Endothelial cell of umbilical vein (primary cell): ENCODE data around the gene TNIK. TPM values are rescaled to one million over a fixed set of nuclear protein-coding genes. Genes with fewer than 3 reads are reported as not detected.

Source experiments
- BruUV-seq: library from RNA; stranded (reverse); fragments of 400-500 nt; replicated peaks from 2 replicates; lab custom pipeline; 2021; lab: Mats Ljungman, UMichigan
- CTCF ChIA-PET: fragments of 300-600, 350-600 bp; sonication (Branson Sonifier 250); formaldehyde crosslinking; loops from one replicate; lab custom pipeline; 2021; ENCODE audit warnings: antibody characterized with exemption, inconsistent platforms; lab: Charles Lee
- POLR2A ChIA-PET: fragments of 300-600, 350-600 bp; sonication (Branson Sonifier 250); formaldehyde crosslinking; loops from one replicate; lab custom pipeline; 2021; ENCODE audit warnings: antibody characterized with exemption, inconsistent platforms; lab: Charles Lee
- DNase-seq: peaks from one replicate; pipeline ENCODE4 v3.0.0-alpha.2; 2011; ENCODE audit warnings: low read depth, low spot score
- FAIRE-seq: peaks from 2 replicates; lab custom pipeline; 2011; peaks lifted over from hg19 to GRCh38; lab: Jason Lieb, UNC
- H2AFZ ChIP-seq: 2 replicates; pipeline ENCODE4 v1.6.0; 2012; ENCODE audit warnings: low read depth, low read length, control low read depth, inconsistent platforms
- H3K27ac ChIP-seq: 2 replicates; pipeline ENCODE4 v1.5.1; 2011; ENCODE audit warnings: low read depth, mild to moderate bottlenecking, control low read depth, low read length, moderate library complexity; ENCODE audit not compliant: insufficient read depth
- H3K27me3 ChIP-seq, 2 experiments: 2 replicates each; pipeline versions ENCODE4 v1.6.0 to v1.6.1; 2011; ENCODE audit warnings: low read length in 2 of 2, mixed read lengths in 1 of 2; ENCODE audit not compliant: control insufficient read depth in 2 of 2, insufficient read depth in 2 of 2
- H3K36me3 ChIP-seq, 2 experiments: 2 replicates in 1 of 2; 3 replicates in 1 of 2; pipeline ENCODE4 v1.5.1; 2011; ENCODE audit warnings: low read length in 2 of 2, mild to moderate bottlenecking in 1 of 2, moderate library complexity in 1 of 2; ENCODE audit not compliant: control insufficient read depth in 2 of 2, insufficient read depth in 2 of 2; ENCODE audit errors: extremely low read depth in 1 of 2
- H3K4me1 ChIP-seq: 3 replicates; pipeline ENCODE4 v1.5.1; 2011; ENCODE audit warnings: mild to moderate bottlenecking, low read length; ENCODE audit not compliant: control insufficient read depth, insufficient read depth; ENCODE audit errors: extremely low read depth
- H3K4me2 ChIP-seq: 2 replicates; pipeline ENCODE4 v1.6.1; 2011; ENCODE audit warnings: low read length, control low read depth, mixed read lengths; ENCODE audit not compliant: insufficient read depth
- H3K4me3 ChIP-seq, 3 experiments: fragments of 200-600 bp in 1 of 3; sonication (generic), shearing (Covaris generic) in 1 of 3; replicated peaks in 1 of 3; 2 replicates each; pipeline ENCODE4 v1.5.1; 2011 to 2016; ENCODE audit warnings: control low read depth in 3 of 3, low read length in 3 of 3, mild to moderate bottlenecking in 2 of 3, inconsistent platforms in 1 of 3, low read depth in 1 of 3, moderate library complexity in 1 of 3; ENCODE audit not compliant: insufficient read depth in 1 of 3
- H3K79me2 ChIP-seq: 2 replicates; pipeline ENCODE4 v1.6.0; 2012; ENCODE audit warnings: low read length, inconsistent platforms; ENCODE audit not compliant: control insufficient read depth, insufficient read depth
- H3K9ac ChIP-seq: replicated peaks from 2 replicates; pipeline ENCODE3; 2011; ENCODE audit warnings: low read length, control low read depth; ENCODE audit not compliant: insufficient read depth; ENCODE audit errors: extremely low read depth
- H3K9me1 ChIP-seq: replicated peaks from 3 replicates; pipeline ENCODE4 v1.6.0; 2011; ENCODE audit warnings: mild to moderate bottlenecking, low read length; ENCODE audit not compliant: control insufficient read depth, insufficient read depth; ENCODE audit errors: extremely low read depth
- H3K9me3 ChIP-seq: replicated peaks from 2 replicates; pipeline ENCODE4 v1.5.1; 2012; ENCODE audit warnings: low read length, inconsistent platforms; ENCODE audit not compliant: control insufficient read depth, insufficient read depth
- H4K20me1 ChIP-seq: replicated peaks from 2 replicates; pipeline ENCODE3; 2011; ENCODE audit warnings: mild to moderate bottlenecking, low read length; ENCODE audit not compliant: control insufficient read depth, insufficient read depth; ENCODE audit errors: extremely low read depth
- CTCF ChIP-seq, 2 donors: IDR thresholded peaks; 1 replicate in 1 of 2; 2 replicates in 1 of 2; pipeline ENCODE4 v1.5.1; 2011; ENCODE audit warnings: low read length in 2 of 2, mild to moderate bottlenecking in 2 of 2, moderate library complexity in 2 of 2, control low read depth in 1 of 2, inconsistent platforms in 1 of 2, low read depth in 1 of 2; ENCODE audit not compliant: insufficient read depth in 1 of 2; ENCODE audit errors: extremely low read depth in 1 of 2
- EZH2 ChIP-seq: IDR thresholded peaks from 2 replicates; pipeline ENCODE4 v1.6.1; 2012; ENCODE audit warnings: borderline replicate concordance, low read depth, mild to moderate bottlenecking, moderate library complexity, low read length, inconsistent platforms; ENCODE audit not compliant: severe bottlenecking
- FOS ChIP-seq: IDR thresholded peaks from 2 replicates; pipeline ENCODE4 v1.6.1; 2011; ENCODE audit warnings: mild to moderate bottlenecking, low read length, moderate library complexity, borderline replicate concordance; ENCODE audit not compliant: insufficient read depth
- GATA2 ChIP-seq: IDR thresholded peaks from 2 replicates; pipeline ENCODE4 v1.7.0; 2011; ENCODE audit warnings: low read depth, mild to moderate bottlenecking, moderate library complexity, mixed read lengths, low read length; ENCODE audit not compliant: insufficient read length, insufficient read depth
- JUN ChIP-seq: IDR thresholded peaks from 2 replicates; pipeline ENCODE4 v1.6.1; 2011; ENCODE audit warnings: borderline replicate concordance, low read depth; ENCODE audit not compliant: insufficient read length, insufficient read depth
- MAX ChIP-seq: IDR thresholded peaks from 2 replicates; pipeline ENCODE4 v1.6.1; 2011; ENCODE audit not compliant: insufficient read depth, insufficient read length
- MYC ChIP-seq: IDR thresholded peaks from one replicate; pipeline ENCODE4 v1.6.1; 2011; ENCODE audit warnings: mild to moderate bottlenecking, low read depth, low read length
- POLR2A ChIP-seq: IDR thresholded peaks from 2 replicates; pipeline ENCODE4 v1.6.1; 2012; ENCODE audit warnings: low read depth, mild to moderate bottlenecking, control low read depth, low read length
- POLR2AphosphoS5 ChIP-seq: IDR thresholded peaks from 2 replicates; pipeline ENCODE4 v1.6.1; 2012; ENCODE audit warnings: low read depth, mild to moderate bottlenecking, control low read depth, low read length, moderate library complexity; ENCODE audit not compliant: insufficient read depth
- dilution Hi-C: fragments of 300-500 bp; cut with MboI; formaldehyde crosslinking; loops from one replicate; pipeline ENCODE4 v1.15.0; 2019; ENCODE audit warnings: low sequenced_read_pairs; ENCODE audit not compliant: extremely low pct_ligation_motif_present
- intact Hi-C: fragments of 100-400 bp; cut with micrococcal nuclease; formaldehyde crosslinking; loops from one replicate; pipeline ENCODE4 v1.10.0; 2022
- polyA plus RNA-seq, 4 experiments: library from polyadenylated mRNA; depleted of rRNA in 3 of 4; stranded (reverse) in 3 of 4; unstranded in 1 of 4; fragments of >200 nt; gene quantifications; 2 replicates each; pipeline versions ENCODE4 v1.2.1 to v1.2.3, GENCODE V29; 2011 to 2012; ENCODE audit warnings: missing spikeins in 1 of 4
- total RNA-seq: library from RNA; stranded (reverse); gene quantifications from 2 replicates; pipeline ENCODE4 v1.2.3, GENCODE V29; 2021

Gene TNIK
- total and polyA plus RNA-seq, 2 donors (not counting 3 experiments of a cell fraction or from before 2014, with no cell fraction given), result 10.9 to 39.7 TPM

GRCh38 chr3:171140246-171140645 is 320.0 kb downstream of the TNIK start:
- no peaks in the 10 kb centered on the region for H4K20me1 ChIP-seq
- no peak overlapping the region for H2AFZ ChIP-seq
- H3K79me2 ChIP-seq, result no peaks in the 10 kb centered on the region
- no peak overlapping the region for H3K9ac ChIP-seq
- POLR2A ChIA-PET, result no interaction called here
- dilution Hi-C loops, result no loop called here
- TF ChIP-seq POLR2AphosphoS5, result no peak
- no peak for TF ChIP-seq GATA2
- no peak for TF ChIP-seq POLR2A
- no peak for TF ChIP-seq FOS
- TF ChIP-seq CTCF (IDR thresholded peaks at IDR 0.05; ENCODE audit: extremely low read depth in 1 of 2, insufficient read depth in 1 of 2, low read depth in 1 of 2, low read length in 2 of 2), result no peak
- BruUV-seq, result no TSS peak
- FAIRE-seq (no peak), DNase-seq (no peak)
- no peak overlapping the region for H3K4me3 ChIP-seq
- CTCF ChIA-PET, result no interaction called here
- no peak overlapping the region for H3K4me2 ChIP-seq
- peaks cover 5 to 8% of the 10 kb centered on the region in 2 experiments for H3K36me3 ChIP-seq
- no peaks in the 10 kb centered on the region for H3K4me1 ChIP-seq
- H3K9me1 ChIP-seq, result no peaks in the 10 kb centered on the region
- H3K27me3 ChIP-seq, result no peaks in the 10 kb centered on the region
- intact Hi-C loops, result no loop called here
- no peak overlapping the region for H3K27ac ChIP-seq
- no peaks in the 10 kb centered on the region for H3K9me3 ChIP-seq

GRCh38 chr3:171138027-171138426 is 322.2 kb downstream of the TNIK start:
- no TSS peak for BruUV-seq
- peaks cover 2% of the 10 kb centered on the region for H3K4me1 ChIP-seq
- intact Hi-C loops, result no loop called here
- DNase-seq (no peak), FAIRE-seq (no peak)
- dilution Hi-C loops, result no loop called here
- ChIA-PET POLR2A (no interaction called here), CTCF (no interaction called here)
- H3K9me1 ChIP-seq, result no peaks in the 10 kb centered on the region
- H3K9me3 ChIP-seq, result no peaks in the 10 kb centered on the region
- peaks cover 5 to 8% of the 10 kb centered on the region in 2 experiments for H3K36me3 ChIP-seq
- H3K27ac ChIP-seq, result no peak overlapping the region
- no peak overlapping the region for H2AFZ ChIP-seq
- TF ChIP-seq MYC (no peak), POLR2A (no peak), POLR2AphosphoS5 (no peak), GATA2 (no peak), FOS (no peak), JUN (no peak), EZH2 (no peak), CTCF (IDR thresholded peaks at IDR 0.05; ENCODE audit: extremely low read depth in 1 of 2, insufficient read depth in 1 of 2, low read depth in 1 of 2, low read length in 2 of 2) (no peak), MAX (no peak)
- no peak overlapping the region for H3K9ac ChIP-seq
- no peaks in the 10 kb centered on the region for H4K20me1 ChIP-seq
- no peak overlapping the region for H3K4me3 ChIP-seq
- H3K4me2 ChIP-seq, result no peak overlapping the region
- H3K79me2 ChIP-seq, result no peaks in the 10 kb centered on the region
- H3K27me3 ChIP-seq, result no peaks in the 10 kb centered on the region
